MM.1S (cell line): ENCODE data around the gene LGR5.

Source experiments
- EZH2 ChIP-seq: fragments of 300-600 bp; sonication (generic); optimal IDR thresholded peaks from 2 replicates; pipeline ENCODE3; 2017; ENCODE audit warnings: low read depth, mild to moderate bottlenecking, antibody characterized with exemption, low read length, mixed read lengths
- EZH2phosphoT487 ChIP-seq: fragments of 300-600 bp; sonication (generic); IDR thresholded peaks from 2 replicates; pipeline ENCODE4 v1.6.1; 2018; ENCODE audit warnings: antibody characterized with exemption, low read length
- TF ChIP-seq, protein P1 (sequence below): fragments of 300-600 bp; sonication (generic); IDR thresholded peaks from 2 replicates; pipeline ENCODE4 v1.5.1; 2016; ENCODE audit warnings: antibody characterized with exemption, low read length, mixed read lengths

DNA sequence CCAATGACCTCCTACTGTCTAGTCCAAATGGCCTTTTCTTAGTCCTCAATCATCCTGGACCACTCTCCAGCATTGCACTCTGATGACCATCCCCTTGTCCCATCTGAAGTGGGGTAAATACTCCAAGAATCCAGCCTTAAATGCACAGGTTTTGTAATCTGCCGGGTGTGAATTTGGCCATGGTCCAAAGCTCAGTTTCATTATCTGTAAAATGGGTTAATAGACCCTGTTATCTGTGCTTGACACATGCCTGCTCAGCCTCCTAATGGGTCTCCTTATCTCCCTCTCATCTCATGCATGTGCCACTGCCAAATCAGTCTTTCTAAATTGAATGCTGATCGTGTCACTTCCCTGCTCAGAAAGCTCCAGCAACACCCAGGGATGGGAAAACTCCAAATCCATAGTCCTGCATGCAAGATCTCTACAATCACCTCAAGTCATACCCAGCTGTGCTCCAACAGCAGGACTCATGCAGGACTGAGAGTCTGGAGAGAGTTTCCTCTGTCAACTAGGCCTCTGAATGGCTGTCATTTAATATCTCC lies 22.3 kb downstream of the LGR5 start:
- TF ChIP-seq EZH2 (no peak), EZH2phosphoT487 (no peak)
- TF ChIP-seq, protein P1, sequence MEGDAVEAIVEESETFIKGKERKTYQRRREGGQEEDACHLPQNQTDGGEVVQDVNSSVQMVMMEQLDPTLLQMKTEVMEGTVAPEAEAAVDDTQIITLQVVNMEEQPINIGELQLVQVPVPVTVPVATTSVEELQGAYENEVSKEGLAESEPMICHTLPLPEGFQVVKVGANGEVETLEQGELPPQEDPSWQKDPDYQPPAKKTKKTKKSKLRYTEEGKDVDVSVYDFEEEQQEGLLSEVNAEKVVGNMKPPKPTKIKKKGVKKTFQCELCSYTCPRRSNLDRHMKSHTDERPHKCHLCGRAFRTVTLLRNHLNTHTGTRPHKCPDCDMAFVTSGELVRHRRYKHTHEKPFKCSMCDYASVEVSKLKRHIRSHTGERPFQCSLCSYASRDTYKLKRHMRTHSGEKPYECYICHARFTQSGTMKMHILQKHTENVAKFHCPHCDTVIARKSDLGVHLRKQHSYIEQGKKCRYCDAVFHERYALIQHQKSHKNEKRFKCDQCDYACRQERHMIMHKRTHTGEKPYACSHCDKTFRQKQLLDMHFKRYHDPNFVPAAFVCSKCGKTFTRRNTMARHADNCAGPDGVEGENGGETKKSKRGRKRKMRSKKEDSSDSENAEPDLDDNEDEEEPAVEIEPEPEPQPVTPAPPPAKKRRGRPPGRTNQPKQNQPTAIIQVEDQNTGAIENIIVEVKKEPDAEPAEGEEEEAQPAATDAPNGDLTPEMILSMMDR = no peak
